Activated T-cell treated with anti-CD3 and anti-CD28 coated beads, Interleukin-2, amount 50 U/mL, for 72 hours (primary cell): ENCODE data around the gene PAK4. TPM values are rescaled to one million over a fixed set of nuclear protein-coding genes. Genes with fewer than 3 reads are reported as not detected.
"Not testable (repeated sequence)": the region's sequence is repeated elsewhere in the genome, so short reads cannot be mapped to it uniquely, and the experiment has no call there.

Source experiments
- ATAC-seq, 2 donors: fragments of 150-1000 bp; cut with Tn5 transposase; replicated peaks in 1 of 2; 2 replicates each; pipeline ENCODE4 v1.10.0; 2021; ENCODE audit warnings: moderate library complexity in 2 of 2, mild to moderate bottlenecking in 1 of 2
- DNase-seq, 2 donors: peaks; one replicate each; pipeline ENCODE4 v3.0.0; 2021 to 2022; ENCODE audit warnings: mixed read lengths in 1 of 2
- H3K27ac Mint-ChIP-seq: one replicate; pipeline ENCODE4 v1.8.0; 2022; ENCODE audit warnings: mild to moderate bottlenecking, moderate library complexity, mixed read lengths
- H3K27me3 Mint-ChIP-seq: one replicate; pipeline ENCODE4 v1.8.0; 2022; ENCODE audit warnings: low read depth, mixed read lengths
- H3K36me3 Mint-ChIP-seq, 2 donors: one replicate each; pipeline ENCODE4 v1.8.0; 2022; ENCODE audit warnings: mixed read lengths in 2 of 2, mild to moderate bottlenecking in 1 of 2; ENCODE audit not compliant: insufficient read depth in 2 of 2
- H3K4me1 Mint-ChIP-seq: one replicate; pipeline ENCODE4 v1.8.0; 2022; ENCODE audit warnings: low read depth, mixed read lengths
- H3K4me3 Mint-ChIP-seq, 2 donors: one replicate each; pipeline ENCODE4 v1.8.0; 2022; ENCODE audit warnings: mild to moderate bottlenecking in 2 of 2, mixed read lengths in 2 of 2, moderate library complexity in 2 of 2
- H3K9me3 Mint-ChIP-seq, 2 donors: one replicate each; pipeline ENCODE4 v1.8.0; 2022; ENCODE audit warnings: mixed read lengths in 2 of 2
- total RNA-seq, 2 donors: library from RNA; stranded (reverse); gene quantifications; one replicate each; pipeline ENCODE4 v1.2.3, GENCODE V29; 2022

The PAK4 gene
- total RNA-seq, 2 donors from 2014 or later, result 12.9 to 17.0 TPM

DNA sequence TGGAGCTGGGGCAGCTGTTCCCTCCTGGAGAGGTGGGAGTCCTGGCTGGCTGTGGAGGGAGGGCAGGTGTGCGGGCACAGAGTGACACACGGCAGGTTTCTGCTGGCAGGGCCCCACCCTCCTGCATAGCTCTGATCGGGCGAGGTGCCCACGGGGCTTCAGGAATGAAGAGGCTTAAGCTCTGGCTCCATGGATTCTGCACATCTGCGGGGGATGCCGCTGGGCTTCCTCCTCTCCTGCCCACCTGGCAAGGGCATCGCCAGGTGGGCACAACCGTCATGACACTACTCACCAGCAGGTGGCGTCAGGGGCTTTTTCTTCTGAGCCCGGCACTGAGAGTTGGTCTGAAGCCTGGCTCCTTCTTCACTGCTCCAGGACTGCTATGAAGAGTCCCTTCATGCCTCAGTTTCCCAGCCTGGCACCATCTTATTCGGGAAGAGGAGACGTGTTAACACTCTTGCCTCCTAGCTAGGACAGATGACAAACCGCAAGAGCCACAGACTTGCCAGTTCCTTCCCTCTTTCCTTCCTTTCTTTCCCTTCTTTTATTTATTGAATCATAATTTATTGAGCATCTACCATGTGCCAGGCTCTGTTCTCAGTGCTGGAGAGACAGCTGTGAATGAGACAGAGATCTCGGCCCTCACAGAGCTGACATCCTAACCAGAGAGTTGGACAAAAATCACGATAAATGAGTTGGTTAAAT, 15.2 kb upstream of the PAK4 start:
- peak; percentile 72 to 78 for DNase-seq
- peaks cover 5% of the 10 kb centered on the region for H3K4me1 Mint-ChIP-seq
- no peaks in the 10 kb centered on the region for H3K27me3 Mint-ChIP-seq
- H3K27ac Mint-ChIP-seq, result no peak overlapping the region
- H3K9me3 Mint-ChIP-seq, result no peaks in the 10 kb centered on the region
- ATAC-seq, result peak; percentile 72 to 78
- no peak overlapping the region for H3K4me3 Mint-ChIP-seq
- H3K36me3 Mint-ChIP-seq, result no peaks in the 10 kb centered on the region

DNA sequence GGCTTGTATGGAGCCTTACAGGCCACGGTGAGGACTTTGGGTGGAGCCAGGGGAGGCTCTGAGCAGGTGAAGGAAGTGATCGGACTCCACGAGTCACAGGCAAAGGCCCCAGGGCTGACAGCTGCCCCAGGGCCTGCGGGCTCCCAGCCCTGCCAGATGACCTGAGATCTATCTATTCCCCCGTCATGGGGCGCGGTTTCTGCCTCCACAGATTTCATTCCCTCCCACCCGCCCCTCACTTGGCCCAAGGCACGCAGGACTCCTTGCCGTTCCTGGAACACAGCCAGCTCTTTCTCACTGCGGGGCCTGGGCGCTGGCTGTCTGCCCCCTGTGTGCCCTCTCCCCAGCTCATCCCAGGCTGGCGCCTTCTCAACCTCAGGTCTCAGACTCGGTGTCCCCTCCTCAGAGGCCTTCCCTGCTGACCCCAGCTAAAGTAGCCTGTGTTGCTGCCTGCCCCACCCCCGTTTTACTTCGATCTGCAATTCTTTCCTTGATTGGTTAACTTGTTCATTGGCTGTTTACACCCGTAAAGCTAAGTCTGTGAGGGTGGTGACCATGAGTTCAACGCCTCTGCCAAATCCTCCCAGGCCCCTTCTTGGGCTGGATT, 13.9 kb upstream of the PAK4 start:
- H3K27me3 Mint-ChIP-seq, result no peaks in the 10 kb centered on the region
- no peaks in the 10 kb centered on the region for H3K36me3 Mint-ChIP-seq
- no peak for DNase-seq
- no peaks in the 10 kb centered on the region for H3K9me3 Mint-ChIP-seq
- ATAC-seq, result no peak
- H3K4me1 Mint-ChIP-seq, result peaks cover 5% of the 10 kb centered on the region
- H3K27ac Mint-ChIP-seq, result no peak overlapping the region
- H3K4me3 Mint-ChIP-seq, result no peak overlapping the region

DNA sequence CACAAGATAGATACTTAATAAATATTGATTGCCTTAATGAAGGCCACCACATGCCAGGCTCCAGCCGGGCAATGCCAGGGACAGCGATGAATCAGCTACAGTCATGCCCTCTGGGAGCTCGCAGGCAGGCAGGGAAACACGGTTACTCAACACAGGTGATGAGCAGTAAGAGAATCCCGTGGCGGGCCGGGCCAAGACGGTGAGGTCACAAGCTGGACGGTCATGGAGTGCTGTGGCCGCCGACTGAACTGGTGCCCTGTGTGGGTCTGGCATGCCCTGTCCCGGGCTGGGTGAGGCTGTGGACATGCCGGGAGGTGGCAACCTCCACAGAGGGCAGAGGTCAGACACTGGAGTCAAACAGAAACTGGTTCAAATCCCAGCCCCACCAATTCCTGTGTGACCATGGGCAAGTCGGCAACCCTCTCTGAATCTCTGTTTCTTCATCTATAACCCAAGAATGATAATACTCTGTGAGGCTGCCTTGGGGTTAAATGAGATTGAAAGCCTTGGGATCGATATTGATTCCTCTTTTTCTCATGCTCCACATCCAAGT, 13.2 kb upstream of the PAK4 start:
- no peak overlapping the region for H3K4me3 Mint-ChIP-seq
- no peaks in the 10 kb centered on the region for H3K36me3 Mint-ChIP-seq
- ATAC-seq (no peak), DNase-seq (no peak)
- H3K4me1 Mint-ChIP-seq, result peaks cover 5% of the 10 kb centered on the region
- H3K27me3 Mint-ChIP-seq, result no peaks in the 10 kb centered on the region
- no peaks in the 10 kb centered on the region for H3K9me3 Mint-ChIP-seq
- H3K27ac Mint-ChIP-seq, result no peak overlapping the region

DNA sequence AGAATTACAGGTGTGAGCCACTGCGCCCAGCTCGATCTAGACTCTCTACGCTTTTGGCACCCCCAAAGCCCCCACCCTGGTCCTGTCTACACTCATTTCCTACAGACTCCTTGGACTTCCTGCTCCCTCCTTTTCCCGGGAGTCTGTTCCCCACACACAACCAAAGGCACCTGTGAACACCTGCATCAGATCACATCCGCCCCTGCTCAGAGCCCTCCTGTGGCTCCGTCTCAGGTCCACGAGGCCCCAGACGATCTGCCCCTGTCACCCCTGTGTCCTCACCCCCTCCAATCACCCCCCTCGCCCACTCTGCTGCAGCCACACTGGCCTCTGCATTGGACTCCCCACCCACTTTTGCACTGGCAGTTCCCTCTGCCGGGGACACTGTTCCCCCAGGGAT, 12.4 kb upstream of the PAK4 start:
- H3K4me3 Mint-ChIP-seq, result no peak overlapping the region
- H3K4me1 Mint-ChIP-seq, result peaks cover 5% of the 10 kb centered on the region
- no peak for ATAC-seq
- H3K27me3 Mint-ChIP-seq, result no peaks in the 10 kb centered on the region
- no peak for DNase-seq
- H3K27ac Mint-ChIP-seq, result no peak overlapping the region
- H3K9me3 Mint-ChIP-seq, result no peaks in the 10 kb centered on the region
- H3K36me3 Mint-ChIP-seq, result no peaks in the 10 kb centered on the region

DNA sequence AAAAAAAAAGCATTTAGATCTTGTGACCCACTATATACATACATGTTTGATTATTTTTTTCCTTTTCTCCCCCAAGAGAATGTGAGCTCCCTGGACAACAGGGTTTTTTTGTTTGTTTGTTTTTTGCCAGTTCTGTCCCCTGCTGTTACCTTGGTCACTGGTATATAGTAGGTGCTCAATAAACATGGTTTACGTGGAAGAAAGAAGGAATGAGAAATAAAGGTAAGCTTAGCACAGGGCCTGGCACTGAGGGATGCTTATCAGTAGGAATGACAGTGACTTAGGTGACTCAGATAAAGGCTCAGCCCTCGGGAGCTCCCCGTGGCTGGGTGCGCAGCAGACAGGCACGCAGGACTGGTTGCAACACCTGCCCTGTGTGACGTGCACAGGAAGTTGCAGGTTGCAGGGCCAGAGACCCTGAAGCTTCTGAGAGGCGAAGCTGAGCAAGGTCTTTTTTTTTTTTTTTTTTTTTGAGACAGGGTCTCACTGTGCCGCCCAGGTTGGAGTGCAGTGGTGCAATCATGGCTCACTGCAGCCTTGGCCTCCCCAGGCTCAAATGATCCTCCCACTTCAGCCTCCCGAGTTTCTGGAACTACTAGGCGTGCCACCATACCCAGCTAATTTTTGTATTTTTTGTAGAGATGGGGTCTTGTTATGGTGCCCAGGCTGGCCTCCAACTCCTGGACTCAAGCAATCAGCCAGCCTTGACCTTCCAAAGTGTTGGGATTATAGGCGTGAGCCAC, 10.3 kb upstream of the PAK4 start:
- ATAC-seq, result no peak
- H3K27me3 Mint-ChIP-seq, result no peaks in the 10 kb centered on the region
- H3K4me3 Mint-ChIP-seq, result no peak overlapping the region

DNA sequence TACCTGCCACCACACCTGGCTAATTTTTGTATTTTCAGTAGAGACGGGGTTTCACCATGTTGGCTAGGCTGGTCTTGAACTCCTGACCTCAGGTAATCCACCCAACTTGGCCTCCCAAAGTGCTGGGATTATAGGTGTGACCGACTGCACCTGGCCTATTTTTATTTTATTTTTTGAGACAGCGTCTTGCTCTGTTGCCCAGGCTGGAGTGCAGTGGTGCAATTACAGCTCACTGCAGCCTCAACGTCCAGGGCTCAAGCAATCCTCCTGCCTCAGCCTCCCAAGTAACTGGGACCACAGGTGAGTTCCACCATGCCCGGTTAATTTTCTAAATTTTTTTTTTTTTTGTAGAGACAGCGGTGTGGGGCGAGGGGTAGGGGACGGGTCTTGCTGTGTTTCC, 8.6 kb upstream of the PAK4 start:
- H3K27ac Mint-ChIP-seq, H3K4me3 Mint-ChIP-seq, ATAC-seq, H3K36me3 Mint-ChIP-seq, H3K9me3 Mint-ChIP-seq, DNase-seq, H3K4me1 Mint-ChIP-seq, H3K27me3 Mint-ChIP-seq: not testable (repeated sequence)

More for the DNA sequence above, 10.3 kb upstream of the PAK4 start:
- Mint-ChIP-seq H3K36me3 (no peaks in the 10 kb centered on the region), H3K9me3 (no peaks in the 10 kb centered on the region), H3K27ac (no peak overlapping the region), H3K4me1 (peaks cover 5% of the 10 kb centered on the region)
- DNase-seq, result no peak

DNA sequence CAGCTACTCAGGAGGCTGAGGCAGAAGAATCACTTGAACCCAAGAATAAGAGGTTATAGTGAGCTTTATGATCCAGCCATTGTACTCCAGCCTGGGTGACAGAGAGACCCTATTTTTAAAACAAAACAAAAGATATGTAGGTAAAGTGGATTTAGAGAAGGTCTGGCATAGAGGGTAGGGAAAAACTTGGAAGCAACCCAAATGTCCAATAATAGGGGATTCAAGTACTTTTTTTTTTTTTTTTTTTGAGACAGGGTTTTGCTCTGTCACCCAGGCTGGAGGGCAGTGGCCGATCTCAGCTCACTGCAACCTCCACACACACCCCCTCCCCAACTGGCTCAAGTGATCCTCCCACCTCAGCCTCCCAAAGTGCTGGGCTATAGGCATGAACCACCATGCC, 5.8 kb upstream of the PAK4 start:
- H3K27me3 Mint-ChIP-seq, result no peaks in the 10 kb centered on the region
- no peak overlapping the region for H3K27ac Mint-ChIP-seq
- H3K36me3 Mint-ChIP-seq, result no peaks in the 10 kb centered on the region
- DNase-seq (no peak), ATAC-seq (no peak)
- no peak overlapping the region for H3K4me3 Mint-ChIP-seq
- H3K4me1 Mint-ChIP-seq, result peaks cover 17% of the 10 kb centered on the region
- no peaks in the 10 kb centered on the region for H3K9me3 Mint-ChIP-seq

DNA sequence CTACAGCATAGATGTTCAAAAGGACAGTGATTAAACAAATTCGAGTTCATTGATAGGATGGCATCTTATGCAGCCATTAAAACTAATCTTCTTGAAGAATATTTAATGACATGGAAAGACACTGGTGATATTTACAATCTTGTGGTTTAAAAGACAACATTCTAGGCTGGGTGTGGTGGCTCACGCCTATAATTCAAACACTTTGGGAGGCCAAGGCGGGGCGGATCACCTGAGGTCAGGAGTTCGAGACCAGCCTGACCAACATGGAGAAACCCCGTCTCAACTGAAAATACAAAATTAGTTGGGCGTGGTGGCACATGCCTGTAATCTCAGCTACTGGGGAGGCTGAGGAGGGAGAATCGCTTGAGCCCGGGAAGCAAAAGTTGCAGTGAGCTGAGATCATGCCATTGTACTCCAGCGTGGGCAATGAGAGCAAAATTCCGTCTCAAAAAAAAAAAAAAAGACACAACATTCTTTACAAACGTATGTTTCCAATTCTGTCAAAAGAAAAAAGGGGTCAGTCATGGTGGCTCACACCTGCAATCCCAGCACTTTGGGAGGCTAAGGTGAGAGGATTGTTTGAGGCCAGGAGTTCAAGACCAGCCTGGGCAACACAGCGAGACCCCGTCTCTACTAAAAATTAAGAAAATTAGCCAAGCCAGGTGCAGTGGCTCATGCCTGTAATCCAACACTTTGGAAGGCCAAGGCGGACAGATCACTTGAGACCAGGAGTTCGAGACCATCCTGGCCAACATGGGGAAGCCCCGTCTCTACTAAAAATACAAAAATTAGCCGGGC, 2.5 kb upstream of the PAK4 start:
- peak overlapping the region in 1 of 2 donors; percentile 38 for H3K4me3 Mint-ChIP-seq

DNA sequence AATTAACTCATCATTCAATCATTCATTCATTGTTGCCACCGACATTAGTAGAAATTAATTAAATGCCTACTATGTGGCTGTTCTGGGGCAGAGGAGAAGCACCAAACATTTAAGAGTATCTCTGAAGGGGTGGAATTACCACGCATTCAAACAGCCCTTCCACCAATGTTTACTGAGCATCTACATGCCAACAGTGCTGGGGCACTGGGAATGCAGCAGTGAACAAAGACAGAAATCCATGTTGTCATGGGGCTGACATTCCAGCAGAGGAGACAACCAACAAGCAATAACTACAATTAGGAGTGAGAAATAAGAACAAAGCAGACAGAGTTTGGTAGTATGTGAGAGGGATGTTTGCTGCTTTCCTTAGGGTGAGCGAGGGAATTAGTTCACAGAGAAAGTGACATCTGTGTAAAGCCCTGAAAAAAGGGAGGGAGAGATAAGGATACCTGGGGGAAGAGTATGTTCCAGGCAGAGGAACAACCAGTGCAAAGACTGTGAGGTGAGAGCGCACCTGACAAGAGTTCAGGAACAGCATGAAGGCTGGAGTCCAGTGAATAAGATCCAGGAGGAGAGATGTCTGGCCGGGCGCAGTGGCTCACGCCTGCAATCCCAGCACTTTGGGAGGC, 1.3 kb upstream of the PAK4 start:
- Mint-ChIP-seq H3K4me1 (peaks cover 37% of the 10 kb centered on the region), H3K27ac (peak overlapping the region; percentile 5), H3K36me3 (no peaks in the 10 kb centered on the region), H3K4me3 (peak overlapping the region; percentile 60 to 85), H3K27me3 (no peaks in the 10 kb centered on the region), H3K9me3 (no peaks in the 10 kb centered on the region)
- ATAC-seq, result no peak
- DNase-seq, result no peak

More for the DNA sequence above, 2.5 kb upstream of the PAK4 start:
- H3K27me3 Mint-ChIP-seq, result no peaks in the 10 kb centered on the region
- DNase-seq (no peak), ATAC-seq (no peak)
- H3K36me3 Mint-ChIP-seq, result no peaks in the 10 kb centered on the region
- H3K4me1 Mint-ChIP-seq, result peaks cover 37% of the 10 kb centered on the region
- H3K27ac Mint-ChIP-seq, result peak overlapping the region; percentile 17
- H3K9me3 Mint-ChIP-seq, result no peaks in the 10 kb centered on the region

DNA sequence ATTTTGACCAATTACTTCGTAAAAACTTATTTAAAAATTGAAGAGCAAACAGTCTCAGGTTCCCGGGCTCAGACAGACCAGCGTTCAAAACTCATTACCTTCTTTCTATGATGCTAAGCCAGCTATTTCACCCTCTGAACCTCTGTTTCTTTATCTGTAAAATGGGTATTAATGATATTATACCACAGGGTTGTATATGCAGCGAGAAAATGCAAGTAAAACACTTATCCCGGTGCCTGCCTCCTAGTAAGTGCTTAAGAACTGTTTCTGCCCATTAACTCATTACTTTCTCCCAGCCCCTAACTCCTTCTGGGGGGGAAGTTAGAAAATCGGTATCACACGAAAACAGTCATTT, 410 bp upstream of the PAK4 start:
- Mint-ChIP-seq H3K9me3 (no peaks in the 10 kb centered on the region), H3K4me1 (peaks cover 41% of the 10 kb centered on the region), H3K4me3 (peak overlapping the region; percentile 79 to 85), H3K36me3 (no peaks in the 10 kb centered on the region), H3K27ac (peak overlapping the region; percentile 45), H3K27me3 (no peaks in the 10 kb centered on the region)
- no peak for DNase-seq
- ATAC-seq, result no peak

DNA sequence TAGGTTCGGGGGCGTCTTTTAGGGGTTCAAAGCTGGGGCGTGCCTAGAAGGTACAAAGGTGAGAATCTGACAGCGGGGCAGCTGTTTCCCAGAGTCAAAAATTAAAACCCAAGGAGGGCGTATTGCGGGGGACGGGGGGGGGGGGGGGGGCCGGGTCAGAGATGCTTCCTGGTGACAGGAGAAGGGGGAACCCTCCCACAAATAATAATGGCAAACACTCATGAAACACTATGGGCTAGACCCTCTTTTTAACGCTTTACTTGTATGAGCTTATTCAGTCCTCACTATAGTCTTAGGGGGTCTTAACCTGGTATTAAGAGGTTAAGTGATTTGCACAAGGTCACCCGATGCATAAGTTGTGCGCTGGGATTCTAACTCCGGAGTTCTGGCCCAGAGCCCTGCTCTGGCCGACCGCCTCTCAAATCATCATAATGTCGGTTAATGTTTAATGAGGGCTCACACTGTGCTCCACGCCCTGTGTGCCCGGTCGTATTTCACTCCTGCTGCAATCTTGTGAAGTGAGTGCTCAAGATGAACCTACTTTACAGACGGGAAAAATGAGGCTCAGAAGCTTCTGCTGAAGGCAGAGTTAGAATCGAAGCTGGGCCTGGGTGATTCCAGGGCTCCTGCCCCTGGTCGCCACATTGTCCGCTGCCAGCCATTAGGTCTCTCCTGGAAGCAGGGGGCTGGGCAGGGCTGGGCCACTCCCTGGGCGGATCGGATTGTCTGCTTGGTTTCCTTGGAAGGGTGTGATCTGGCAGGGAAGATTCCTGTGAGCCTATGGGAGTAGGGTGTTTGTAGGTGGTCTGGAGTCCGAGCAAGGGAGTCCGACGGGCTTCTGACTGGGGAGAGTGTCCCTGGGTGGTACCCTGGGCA, 964 bp downstream of the PAK4 start:
- Mint-ChIP-seq H3K4me1 (peaks cover 53% of the 10 kb centered on the region), H3K27ac (no peak overlapping the region), H3K36me3 (no peaks in the 10 kb centered on the region), H3K9me3 (no peaks in the 10 kb centered on the region), H3K4me3 (peak overlapping the region; percentile 79 to 85), H3K27me3 (no peaks in the 10 kb centered on the region)
- ATAC-seq (no peak), DNase-seq (no peak)
